ENCODE results near the gene OSM.

Gene OSM

DNA sequence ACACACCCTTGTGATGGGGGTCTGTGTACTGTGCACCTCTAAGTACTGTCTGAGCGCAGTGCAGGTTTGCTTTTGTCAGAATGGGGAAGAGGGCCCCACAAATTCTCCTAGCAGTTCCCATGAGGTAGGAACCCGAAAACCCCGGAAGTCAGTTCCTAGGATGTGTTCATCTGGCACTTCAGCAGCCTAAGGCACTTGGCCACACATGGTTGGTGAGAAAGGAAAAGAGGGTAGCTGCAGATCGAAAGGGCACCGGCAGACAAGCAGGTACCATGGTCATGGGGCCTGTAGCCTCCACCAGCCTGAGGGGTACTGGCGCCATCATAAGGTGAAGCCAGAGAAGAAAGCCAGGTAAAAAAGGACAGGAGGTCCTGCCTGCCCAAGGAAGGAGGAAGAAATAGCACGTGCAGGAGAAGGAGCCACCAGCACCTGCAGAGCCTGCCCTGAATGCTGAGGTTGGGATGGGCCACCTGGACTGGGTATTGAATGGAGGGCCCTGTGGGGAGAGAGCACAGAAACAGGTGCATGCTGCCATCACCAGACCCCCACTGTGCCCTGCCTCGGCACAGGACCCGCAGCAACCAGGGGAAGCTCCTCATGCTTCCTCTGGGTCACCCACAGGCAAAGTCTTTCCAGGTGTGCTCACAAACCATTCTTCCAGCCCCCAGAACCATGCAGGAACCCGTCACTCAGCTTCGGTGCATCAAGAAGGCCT, 30.8 kb upstream of the OSM start:
- DNase-seq = no peak

DNA sequence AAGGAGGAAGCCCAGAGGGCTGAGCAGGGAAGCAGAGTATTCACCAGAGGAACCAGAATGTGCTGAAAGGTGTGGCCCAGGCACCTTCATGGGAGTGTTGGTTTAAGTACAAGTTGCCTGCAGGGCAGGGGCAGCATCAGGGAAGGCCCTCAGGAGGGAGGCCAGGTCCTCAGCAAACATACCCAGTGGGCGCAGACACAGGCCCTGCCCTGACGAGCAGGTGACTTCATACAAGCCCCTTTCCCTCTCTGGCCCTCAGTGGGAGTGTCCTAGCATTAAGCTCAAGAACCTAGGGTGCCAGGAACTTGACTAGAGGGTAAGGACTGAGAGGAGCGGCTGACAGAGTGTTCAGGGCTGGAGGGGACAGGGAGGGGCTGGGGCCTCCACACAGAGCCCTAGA, 30.2 kb upstream of the OSM start:
- no peak for DNase-seq

DNA sequence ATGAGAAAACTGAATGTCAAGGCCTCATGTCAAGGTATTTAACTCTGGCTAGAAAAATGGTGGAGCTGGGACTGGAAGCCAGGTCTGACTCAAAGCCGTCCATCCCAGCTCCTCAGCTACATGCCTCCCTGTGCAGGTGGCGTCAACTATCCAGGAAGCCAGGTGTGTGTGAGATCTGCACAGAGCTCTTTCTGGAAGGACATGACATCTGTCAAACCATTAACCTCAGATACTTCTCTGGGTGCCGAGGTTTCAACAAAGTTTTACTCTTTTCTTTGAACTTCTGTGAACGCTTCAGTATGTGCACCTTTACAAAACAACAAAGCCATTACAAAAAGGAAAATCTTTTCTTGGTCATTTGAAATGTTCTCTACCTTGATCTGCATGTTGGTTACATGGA, 29.7 kb upstream of the OSM start:
- no peak for DNase-seq

DNA sequence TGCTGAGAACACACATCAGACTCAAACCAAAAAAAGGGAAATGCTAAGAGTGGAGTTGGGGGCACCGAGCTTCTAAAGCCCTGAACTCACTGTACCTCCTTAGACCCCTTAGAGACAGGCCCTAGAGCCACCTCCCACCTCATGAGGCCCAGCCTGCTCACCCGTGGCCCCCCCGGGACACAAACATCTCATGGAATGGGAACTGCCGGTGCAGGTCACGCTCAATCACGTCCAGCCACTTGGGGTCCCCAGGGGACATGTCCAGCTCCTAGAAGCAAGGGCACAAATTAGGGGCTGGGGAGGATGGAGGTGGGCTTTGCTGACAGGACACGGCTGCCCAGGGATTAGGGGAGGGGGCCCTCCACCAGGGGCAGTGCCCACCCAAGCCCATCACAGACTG, 28.9 kb upstream of the OSM start:
- DNase-seq = no peak

DNA sequence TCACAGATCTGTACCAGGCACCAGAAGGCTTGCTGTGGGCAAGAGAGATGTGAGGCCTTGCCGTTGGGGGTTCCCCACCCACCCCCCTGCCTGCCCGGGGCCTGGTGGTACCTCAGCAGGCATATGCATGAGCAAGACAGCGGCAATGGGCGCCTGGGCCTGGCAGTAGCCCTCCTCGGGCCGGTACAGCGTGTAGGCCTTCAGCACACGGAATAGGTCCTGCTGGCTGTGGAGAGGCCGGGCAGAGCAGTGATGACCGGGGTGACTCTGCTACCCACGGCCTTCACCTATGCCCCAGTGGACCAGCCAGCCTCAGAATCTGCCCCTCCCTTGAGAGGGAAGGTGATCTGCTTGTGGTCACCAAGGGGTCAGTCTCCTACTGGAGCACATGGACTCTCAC, 28.2 kb upstream of the OSM start:
- no peak for DNase-seq

DNA sequence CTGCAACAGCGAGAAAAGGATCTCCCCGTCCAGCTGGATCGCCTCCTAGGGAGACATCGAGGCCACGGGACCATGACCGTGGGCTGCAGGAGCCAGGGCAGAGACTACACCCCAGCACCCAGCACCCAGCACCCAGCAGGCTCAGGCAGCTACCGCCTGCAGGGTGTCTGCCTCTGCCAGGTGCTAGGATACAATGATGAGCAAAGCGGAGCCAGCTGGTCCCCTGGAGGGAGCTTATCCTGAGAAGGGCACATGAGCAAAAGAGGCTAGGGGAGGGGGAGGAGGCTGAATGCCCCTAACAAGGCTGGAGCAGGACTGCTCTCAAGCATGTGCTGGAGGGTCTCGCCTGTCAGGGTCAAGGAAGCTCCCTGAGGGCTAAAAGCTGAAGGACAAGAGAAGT, 27.4 kb upstream of the OSM start:
- no peak for DNase-seq

DNA sequence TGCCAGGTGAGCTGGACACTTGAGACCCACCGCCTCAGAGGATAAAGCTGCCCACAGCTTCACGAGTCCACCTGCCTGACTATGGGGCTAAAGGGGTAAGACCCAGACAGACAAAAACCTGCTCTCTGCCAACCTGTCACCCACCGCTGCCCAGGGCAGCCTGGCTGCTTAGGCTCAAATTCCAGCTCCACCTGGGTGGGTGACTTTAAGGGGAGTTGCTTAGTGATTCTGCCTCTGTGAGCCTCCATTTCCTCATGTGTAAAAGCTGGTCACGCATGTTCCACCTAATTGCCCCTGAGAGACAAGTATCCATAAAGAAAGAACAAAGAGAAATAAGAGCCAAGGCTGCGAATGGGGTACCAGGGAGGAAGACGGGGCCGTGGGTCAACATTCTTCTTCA, 26.4 kb upstream of the OSM start:
- no peak for DNase-seq

DNA sequence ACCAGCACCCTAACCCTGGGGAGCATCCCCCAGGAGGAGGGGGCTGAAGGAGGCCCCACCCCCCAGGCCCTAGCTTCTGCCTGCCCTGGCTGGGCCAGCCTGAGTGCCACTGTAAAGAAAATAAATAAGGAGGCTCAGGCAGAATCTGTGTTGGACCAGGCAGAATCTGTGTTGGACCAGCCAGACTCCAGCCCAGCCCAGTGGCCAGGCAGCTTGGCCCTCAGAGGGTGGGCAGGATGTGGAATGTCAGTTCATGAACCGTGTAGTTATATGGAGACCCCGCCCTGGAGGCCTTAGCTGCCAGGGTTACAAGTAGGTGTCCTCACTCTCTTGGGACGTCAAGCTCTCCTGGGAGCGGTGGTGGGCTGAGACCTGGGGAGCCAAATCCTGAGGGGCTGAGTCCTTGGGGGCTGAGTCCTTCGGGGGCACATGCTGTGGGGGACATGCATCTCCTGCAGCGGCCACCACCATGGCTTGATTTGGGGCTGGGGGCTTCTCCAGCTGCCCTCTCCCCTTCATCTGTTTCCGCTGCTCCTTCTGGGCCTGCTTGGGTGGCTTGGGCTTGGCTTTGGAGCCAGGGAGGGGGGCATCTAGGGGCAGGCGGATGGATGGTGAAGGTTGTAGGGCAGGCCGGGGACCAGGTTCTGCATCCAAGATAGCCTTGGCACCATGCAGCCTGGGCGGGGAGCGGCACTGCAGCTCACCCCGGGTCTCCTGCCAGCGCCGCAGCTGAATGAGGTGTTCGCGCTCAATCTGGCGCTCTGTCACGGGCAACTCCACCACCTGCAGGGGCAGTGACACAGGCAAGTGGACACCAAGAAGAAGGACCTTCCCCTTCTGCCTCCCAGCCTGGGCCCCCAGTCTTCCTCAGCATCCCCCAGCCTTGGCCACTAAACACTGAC, 25.7 kb upstream of the OSM start:
- DNase-seq = no peak

DNA sequence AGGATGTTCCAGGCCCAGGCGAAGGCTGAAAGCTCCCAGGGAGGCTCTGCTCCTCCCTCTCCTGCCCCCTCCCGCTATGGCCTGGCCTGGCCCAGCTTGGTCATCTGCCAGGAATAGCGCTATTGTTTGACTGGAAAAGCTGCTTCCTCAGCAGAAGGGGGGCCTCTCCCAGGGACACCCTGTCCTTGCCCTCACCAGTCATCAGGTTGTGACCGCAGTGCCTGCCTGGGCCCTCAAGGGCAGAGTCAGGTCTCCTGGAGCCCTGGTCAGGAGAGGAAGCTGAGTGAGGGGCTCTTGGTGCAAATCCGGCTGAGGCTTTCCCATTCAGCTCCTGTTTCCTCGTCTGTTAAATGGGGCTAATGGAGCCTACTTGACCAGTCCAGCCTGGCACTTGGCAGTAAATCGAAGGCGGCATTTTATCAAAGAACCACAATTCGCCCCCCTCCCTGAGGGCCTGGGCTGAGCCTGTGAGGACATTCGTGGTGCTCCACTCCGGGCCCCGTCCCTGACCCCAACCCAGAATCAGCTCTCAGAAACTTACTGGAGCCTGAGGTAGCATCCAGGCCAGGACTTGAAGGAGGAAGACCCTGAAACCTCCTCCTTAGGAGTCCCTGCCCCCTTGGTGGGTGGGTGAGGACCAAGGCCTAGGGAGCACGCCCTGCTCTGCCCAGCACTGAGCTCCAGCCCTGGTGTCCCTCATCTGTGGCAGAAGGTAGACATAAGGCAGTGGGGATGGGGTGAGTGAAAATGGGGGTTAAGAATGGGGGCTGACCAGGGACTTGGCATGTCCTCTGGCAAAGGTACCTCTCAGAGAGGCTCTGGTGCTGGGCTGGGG, 24.6 kb upstream of the OSM start:
- no peak for DNase-seq

DNA sequence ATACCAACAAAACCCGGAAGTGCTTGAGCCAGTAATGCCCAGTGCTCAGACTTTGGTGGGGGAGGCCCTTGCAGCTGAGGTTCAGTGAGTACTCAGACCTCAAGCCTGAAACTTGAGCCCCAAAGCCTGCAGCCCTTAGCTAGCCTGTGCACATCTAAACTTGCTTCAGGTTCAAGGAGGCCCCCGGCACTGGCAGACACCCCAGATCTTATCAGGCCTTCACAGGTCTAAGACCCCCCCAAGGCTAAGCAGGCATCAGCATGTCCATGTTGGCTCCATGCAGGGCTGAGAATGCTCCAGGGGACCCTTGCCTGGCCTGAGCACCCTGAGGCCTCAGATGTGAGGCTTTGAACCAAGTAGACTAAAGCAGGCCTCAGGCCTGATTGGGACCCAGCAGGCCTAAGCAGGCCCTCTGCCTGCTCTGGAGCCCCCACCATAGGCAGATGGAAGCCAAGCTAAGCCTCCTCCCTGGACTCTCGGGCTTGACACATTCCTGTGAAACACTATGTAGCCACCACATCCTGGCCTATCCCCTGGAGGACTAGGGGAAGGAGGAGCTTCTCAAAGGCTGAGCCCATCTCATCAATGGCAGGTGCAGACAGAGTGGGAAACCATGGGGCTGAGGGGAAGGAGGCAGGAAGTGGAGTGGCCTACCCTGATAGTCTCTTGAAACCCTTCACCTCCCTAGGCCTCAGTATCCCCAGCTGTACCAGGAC, 23.8 kb upstream of the OSM start:
- no peak for DNase-seq

DNA sequence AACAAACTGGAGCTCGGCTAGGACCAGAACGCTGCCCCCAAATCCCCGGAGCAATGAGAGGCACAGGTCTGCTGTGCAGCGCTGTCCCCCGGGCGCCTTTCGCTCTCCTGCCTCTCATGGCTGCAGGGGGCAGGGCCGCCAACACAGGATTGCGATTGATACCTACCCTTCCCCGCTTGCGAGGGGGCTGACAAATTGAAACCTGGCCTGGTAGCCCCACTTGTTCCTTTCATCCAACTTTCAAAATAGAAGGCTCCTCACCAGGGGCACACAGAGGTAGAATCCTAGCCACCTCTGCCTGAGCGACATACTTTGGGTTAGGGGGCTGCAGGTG, 23.3 kb upstream of the OSM start:
- no peak for DNase-seq

DNA sequence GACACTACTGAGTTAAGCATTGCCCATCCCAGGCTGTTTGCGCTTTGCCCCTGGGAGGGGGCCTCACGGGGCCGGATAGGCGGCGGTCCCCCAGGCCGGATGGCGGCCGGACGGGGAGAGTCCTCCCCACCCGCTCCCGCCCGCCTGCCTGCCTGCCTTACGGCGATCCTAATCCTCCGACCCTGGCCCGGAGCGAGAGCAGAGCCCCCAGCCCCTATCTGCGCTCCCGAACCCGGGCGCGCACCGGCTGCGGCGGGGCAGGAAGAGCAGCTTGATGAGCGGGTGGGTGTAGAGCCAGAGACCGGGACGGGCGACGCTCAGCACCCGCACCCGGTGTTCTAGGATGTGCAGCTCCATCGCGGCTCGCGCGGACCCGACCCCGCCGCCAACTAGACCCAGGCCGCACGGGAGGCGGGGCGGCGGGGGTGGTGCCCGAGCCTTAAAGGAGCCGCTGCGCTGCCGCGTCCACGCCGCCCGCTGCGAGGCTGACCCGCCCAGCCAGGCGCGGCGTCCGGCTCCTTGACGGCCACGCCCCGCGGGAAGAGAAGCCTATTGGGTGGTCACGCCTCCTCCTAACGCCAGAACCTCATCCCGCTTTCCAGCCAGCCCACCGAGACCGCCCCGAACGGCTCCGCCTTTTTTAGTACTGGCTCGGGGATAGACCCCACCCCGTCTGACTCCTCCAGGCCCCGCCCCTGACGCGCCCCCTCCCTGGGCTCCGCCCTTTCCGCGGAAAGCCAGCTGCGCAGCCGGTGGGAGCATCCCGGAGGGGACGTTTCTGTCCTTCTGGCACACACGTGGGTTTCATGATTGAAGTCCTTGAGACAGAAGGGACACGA, 22.7 kb upstream of the OSM start, which contains the start of gene CASTOR1:
Gene CASTOR1 (minus strand): TSS at position 365 of the 839 bp plus-strand sequence. CDS start 8 bp downstream, at position 357.
- DNase-seq = peak; percentile 96

DNA sequence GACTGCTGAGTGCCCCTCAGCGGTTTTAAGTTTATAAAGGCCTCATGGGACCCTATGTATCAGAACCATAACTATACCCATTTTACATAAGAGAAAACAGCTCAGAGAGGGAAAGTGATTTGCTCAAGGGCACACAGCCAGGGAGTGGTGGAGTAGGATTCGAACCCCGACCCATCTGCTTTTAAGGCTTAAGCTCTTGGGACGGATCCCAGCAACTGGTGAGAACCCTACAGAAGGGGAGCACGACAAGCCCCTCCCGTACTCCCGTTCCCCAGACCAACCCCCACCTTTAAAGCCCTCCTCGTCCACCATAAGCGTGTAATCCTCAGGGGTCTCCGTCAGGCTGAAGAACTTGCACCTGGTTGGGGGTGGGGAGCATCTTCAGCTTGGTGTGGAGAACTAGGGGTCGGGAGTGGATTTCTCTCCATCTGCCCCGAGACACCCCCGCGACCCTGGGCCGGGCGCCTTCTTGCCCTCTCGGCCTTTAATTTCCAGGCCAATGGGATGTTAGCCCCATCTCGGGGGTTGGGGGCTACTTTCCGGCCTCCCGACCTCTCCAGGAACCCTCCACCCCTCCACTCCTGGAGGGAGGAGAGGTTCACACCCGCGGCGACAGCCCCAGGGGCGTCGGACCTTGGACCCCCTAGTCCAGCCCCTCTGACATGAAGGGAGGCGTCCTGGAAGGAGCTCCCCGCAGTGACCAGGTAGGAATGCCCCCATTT, 21.9 kb upstream of the OSM start:
- DNase-seq = no peak

DNA sequence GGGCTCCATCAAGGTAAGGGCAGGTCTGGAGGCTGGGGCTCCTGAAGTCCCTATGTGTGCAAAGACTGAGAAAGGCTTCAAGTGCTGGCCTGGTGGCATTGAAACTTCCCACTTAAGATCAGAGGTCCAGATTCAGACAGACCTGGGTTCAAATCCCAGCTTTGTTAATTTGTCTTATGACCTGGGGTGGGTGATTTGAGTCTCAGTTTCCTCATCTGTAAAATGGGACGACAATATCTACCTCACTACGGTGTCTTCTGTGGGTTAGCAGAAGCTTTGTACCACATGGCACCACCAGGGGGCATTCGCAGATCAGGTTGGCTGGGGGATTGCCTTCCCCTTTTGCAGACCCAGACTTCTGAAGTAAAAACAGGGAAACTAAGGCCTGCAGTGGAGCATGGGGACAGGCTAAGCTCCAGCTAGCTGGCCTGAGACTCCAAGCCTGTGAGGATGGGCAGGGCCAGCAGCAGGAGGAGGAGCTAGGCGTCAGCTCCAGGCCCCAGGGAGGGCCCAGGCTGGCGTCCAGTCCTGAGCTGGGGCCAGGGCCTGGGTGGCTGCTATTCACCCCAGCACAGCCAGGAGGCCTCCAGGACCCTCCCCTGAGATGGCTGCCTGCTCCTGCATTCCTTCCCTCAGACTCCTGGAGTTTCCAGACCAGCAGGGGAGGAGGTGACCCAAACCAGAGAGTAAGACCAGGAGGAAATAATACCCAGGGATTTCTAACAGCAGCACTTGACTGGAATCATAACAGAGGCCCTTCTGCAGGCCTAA, 21.2 kb upstream of the OSM start:
- DNase-seq = peak; percentile 83

DNA sequence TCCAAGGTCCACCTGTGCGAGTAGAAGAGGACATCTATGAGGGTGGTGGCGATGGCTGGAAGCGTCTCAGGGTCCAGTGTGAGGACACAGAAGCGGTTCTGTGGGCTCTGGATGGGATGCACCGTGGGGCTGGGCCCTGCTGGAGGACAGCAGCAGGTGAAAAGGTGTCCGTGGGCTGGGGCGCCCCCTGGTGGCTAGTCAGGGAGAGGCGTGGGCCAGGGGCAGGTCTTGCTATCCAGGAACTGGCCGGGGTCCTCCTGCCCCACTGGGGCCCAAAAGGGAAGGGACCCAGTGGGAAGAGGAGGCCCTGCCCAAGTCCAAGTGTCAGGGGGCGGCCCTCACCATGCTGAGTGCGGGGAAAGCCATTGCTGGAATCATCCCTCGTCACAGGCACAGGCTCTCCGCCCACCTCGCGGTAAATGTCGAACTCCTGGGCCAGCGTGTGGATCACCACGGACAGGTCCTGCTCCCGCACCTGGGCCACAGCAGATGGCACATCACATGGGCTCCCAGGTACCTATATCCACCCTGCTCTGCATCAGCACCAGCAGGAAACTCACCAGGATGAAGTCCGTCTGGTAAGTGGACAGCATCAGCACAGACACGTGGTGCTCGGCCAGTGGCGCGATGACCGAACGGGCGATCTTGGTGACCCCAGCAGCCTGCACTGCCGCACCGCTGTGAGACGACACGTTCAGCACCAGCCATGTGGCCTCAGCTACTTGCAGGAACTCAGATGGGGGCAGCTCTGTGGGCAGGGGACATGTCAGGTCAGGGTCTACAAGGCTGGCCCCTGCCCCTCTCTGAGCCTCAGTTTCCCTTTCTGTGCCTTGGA, 20.4 kb upstream of the OSM start:
- DNase-seq = peak; percentile 61

DNA sequence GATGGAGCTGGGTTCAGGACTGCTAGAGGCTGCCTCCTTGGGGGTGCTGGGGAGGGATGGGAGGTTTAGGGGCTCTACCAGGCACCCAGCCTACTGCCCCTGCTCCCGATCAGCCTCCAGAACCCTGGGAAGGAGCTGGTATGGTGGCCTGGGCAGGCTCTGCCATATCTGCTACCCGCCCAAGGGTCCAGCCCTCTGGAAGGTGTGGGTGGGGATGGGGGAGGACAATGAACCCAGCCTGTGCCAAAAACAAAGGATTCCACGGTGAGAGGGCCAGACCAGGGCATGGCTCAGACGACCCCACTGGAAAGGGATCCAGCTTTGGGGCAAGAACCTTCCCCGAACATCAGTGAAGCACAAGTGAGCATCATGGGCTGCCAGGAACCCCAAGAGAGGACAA, 19.7 kb upstream of the OSM start:
- no peak for DNase-seq

DNA sequence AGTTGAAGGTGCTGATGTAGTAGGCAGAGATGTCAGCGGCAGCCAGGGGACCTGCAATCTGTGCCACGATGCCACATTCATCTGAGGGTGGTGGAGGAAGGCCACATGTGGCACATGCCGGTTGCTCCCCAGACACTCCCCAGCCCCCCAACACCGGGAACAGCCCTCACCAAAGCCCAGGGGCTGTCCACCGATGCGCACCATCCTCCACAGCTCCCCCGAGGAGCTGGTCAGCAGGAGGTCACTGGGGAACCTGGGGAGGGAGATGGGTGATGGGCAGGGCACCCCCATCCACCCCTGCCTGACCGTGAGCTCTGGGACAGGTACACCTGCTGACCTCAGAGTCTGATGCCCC, 19.2 kb upstream of the OSM start:
- no peak for DNase-seq

DNA sequence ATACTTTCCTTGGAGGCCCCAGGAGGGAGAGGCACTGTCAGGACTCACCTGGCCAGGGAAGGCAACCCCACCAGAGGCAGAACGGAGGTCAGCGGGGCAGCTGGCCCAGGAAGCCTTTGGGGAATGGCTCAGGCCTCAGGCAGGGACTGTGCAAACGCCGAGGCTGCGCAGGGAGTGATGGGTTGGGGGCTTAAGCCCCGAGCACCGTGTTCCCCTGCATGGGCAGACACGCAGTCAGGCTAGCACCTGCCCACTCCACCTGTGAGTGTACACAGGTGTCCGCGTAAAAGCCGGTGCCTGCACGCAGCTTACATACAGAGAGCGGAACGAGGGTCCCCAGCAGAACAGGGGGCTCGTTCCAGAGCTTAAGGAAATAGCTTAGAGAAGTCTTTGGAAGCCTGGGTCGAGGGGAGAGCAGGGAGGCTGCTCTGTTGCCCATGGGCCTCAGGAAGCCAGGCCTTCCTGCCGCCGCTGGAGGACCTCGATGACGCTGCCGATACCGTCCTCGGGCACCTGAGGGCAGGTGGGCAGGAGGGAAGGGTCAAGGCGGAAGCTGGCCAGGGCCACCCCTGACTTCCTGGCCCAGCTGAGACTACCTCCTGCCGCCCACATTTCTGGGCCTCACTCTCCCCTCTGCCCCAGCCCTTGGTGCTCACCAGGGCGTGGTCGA, 18.7 kb upstream of the OSM start:
- DNase-seq = no peak

DNA sequence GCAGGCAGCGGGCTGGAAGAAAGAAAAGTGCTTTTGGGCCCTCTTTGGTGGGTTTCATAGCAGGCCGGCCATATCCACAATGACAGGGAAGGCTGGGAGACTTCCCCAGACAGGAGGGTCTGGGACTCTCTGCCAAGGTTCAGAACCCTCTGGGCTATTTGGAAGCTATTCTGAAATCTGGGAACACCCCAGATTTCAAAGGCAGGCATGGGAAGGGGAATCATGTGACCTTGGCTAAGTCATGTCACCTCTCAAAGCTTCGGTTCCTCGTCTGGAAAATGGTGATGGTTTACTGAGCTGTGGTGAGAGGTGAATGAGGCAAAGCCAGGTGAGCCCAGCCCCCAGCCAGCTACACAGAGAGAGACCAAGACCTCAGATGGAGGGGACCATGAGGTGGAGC, 18.0 kb upstream of the OSM start:
- DNase-seq = peak; percentile 80

Data from inflammatory macrophage treated with lipopolysaccharide for 4 hours (primary cell).